H1 (cell line): ENCODE results near the gene FBN1. TPM values are rescaled to one million over a fixed set of nuclear protein-coding genes. Genes with fewer than 3 reads are reported as not detected.

Experiments used
- CTCF ChIA-PET: fragments of 300-600 bp; sonication (Branson Sonifier 250); formaldehyde crosslinking; loops from one replicate; lab custom pipeline; 2021; ENCODE audit not compliant: partially characterized antibody; lab: Charles Lee
- POLR2A ChIA-PET: fragments of 300-600 bp; sonication (Branson Sonifier 250); formaldehyde crosslinking; loops from one replicate; lab custom pipeline; 2021; ENCODE audit warnings: inconsistent platforms; ENCODE audit not compliant: partially characterized antibody; lab: Charles Lee
- DNase-seq, 2 experiments: peaks; one replicate each; pipeline versions ENCODE4 v3.0.0 to v3.0.0-alpha.2; 2010 to 2022; ENCODE audit warnings: low spot score in 2 of 2, low read depth in 1 of 2, mixed read lengths in 1 of 2
- FAIRE-seq: peaks from 2 replicates; lab custom pipeline; 2011; peaks lifted over from hg19 to GRCh38; lab: Jason Lieb, UNC
- H2AFZ ChIP-seq: 2 replicates; pipeline ENCODE4 v1.8.1; 2012; ENCODE audit warnings: low read length, inconsistent platforms
- H2AK5ac ChIP-seq: 2 replicates; pipeline ENCODE4 v1.6.1; 2013; ENCODE audit warnings: low read depth, low read length
- H2BK120ac ChIP-seq: replicated peaks from 2 replicates; pipeline ENCODE3; 2013; ENCODE audit warnings: low read depth, low read length, inconsistent platforms
- H2BK12ac ChIP-seq: 2 replicates; pipeline ENCODE4 v1.6.1; 2013; ENCODE audit warnings: low read depth, low read length
- H2BK15ac ChIP-seq: 2 replicates; pipeline ENCODE4 v1.6.1; 2013; ENCODE audit warnings: low read length
- H2BK20ac ChIP-seq: 2 replicates; pipeline ENCODE4 v1.6.1; 2013; ENCODE audit warnings: low read length
- H2BK5ac ChIP-seq: 2 replicates; pipeline ENCODE4 v1.6.1; 2013; ENCODE audit warnings: low read depth, low read length
- H3K14ac ChIP-seq: 2 replicates; pipeline ENCODE4 v1.6.1; 2013; ENCODE audit warnings: inconsistent platforms; ENCODE audit not compliant: insufficient read length
- H3K18ac ChIP-seq: 2 replicates; pipeline ENCODE4 v1.6.1; 2013; ENCODE audit warnings: low read length; ENCODE audit errors: extremely low read depth
- H3K23ac ChIP-seq: 2 replicates; pipeline ENCODE4 v1.6.1; 2013; ENCODE audit warnings: inconsistent platforms; ENCODE audit not compliant: insufficient read length
- H3K23me2 ChIP-seq: 2 replicates; pipeline ENCODE4 v1.6.1; 2013; ENCODE audit warnings: low read depth, low read length
- H3K27ac ChIP-seq: 2 replicates; pipeline ENCODE4 v1.6.1; 2011; ENCODE audit warnings: low read depth, low read length, inconsistent platforms
- H3K27me3 ChIP-seq, 4 experiments: replicated peaks in 1 of 4; 1 replicate in 1 of 4; 2 replicates in 3 of 4; pipeline versions ENCODE4 v1.6.1 to v1.8.1; 2011 to 2013; ENCODE audit warnings: low read length in 3 of 4, mild to moderate bottlenecking in 3 of 4, inconsistent platforms in 2 of 4, mixed read lengths in 2 of 4, moderate library complexity in 1 of 4; ENCODE audit not compliant: control insufficient read depth in 3 of 4, insufficient read depth in 3 of 4; ENCODE audit errors: extremely low read depth in 1 of 4
- H3K36me3 ChIP-seq, 4 experiments: 2 replicates each; pipeline versions ENCODE4 v1.6.1 to v1.8.1; 2011 to 2013; ENCODE audit warnings: mild to moderate bottlenecking in 4 of 4, low read length in 3 of 4, moderate library complexity in 2 of 4, control low read depth in 1 of 4, inconsistent platforms in 1 of 4; ENCODE audit not compliant: insufficient read depth in 4 of 4, control insufficient read depth in 2 of 4
- H3K4ac ChIP-seq: replicated peaks from 2 replicates; pipeline ENCODE3; 2013; ENCODE audit warnings: low read length, low read depth, mixed read lengths, inconsistent platforms; ENCODE audit not compliant: insufficient read length
- H3K4me1 ChIP-seq, 4 experiments: replicated peaks in 1 of 4; 1 replicate in 1 of 4; 2 replicates in 3 of 4; pipeline versions ENCODE4 v1.6.1 to v1.8.1; 2011 to 2013; ENCODE audit warnings: low read length in 3 of 4, inconsistent platforms in 2 of 4, mixed read lengths in 1 of 4; ENCODE audit not compliant: insufficient read depth in 4 of 4, control insufficient read depth in 3 of 4
- H3K4me2 ChIP-seq, 2 experiments: 2 replicates each; pipeline versions ENCODE4 v1.6.1 to v1.8.1; 2011 to 2013; ENCODE audit warnings: low read depth in 2 of 2, low read length in 2 of 2, control low read depth in 1 of 2, inconsistent platforms in 1 of 2, mild to moderate bottlenecking in 1 of 2; ENCODE audit not compliant: insufficient read depth in 1 of 2
- H3K4me3 ChIP-seq, 4 experiments: fragments of 200-600, 300-600 bp in 1 of 4; sonication (generic), shearing (Covaris generic), sonication (Bioruptor Twin) in 1 of 4; 2 replicates each; pipeline versions ENCODE4 v1.5.1 to v1.8.1; 2011 to 2016; ENCODE audit warnings: low read length in 4 of 4, low read depth in 3 of 4, control low read depth in 2 of 4, inconsistent platforms in 2 of 4, mild to moderate bottlenecking in 2 of 4, mixed read lengths in 1 of 4, moderate library complexity in 1 of 4; ENCODE audit not compliant: insufficient read depth in 2 of 4; ENCODE audit errors: extremely low read depth in 1 of 4
- H3K56ac ChIP-seq: replicated peaks from 2 replicates; pipeline ENCODE3; 2013; ENCODE audit warnings: low read depth, mild to moderate bottlenecking, mixed read lengths, low read length, inconsistent platforms; ENCODE audit not compliant: insufficient read length
- H3K79me1 ChIP-seq: 2 replicates; pipeline ENCODE4 v1.6.1; 2013; ENCODE audit warnings: low read depth, low read length, control low read depth
- H3K79me2 ChIP-seq, 2 experiments: 2 replicates each; pipeline versions ENCODE4 v1.6.1 to v1.8.1; 2012 to 2013; ENCODE audit warnings: low read length in 2 of 2, mild to moderate bottlenecking in 2 of 2, inconsistent platforms in 1 of 2; ENCODE audit not compliant: insufficient read depth in 2 of 2, control insufficient read depth in 1 of 2
- H3K9ac ChIP-seq, 4 experiments: replicated peaks in 1 of 4; 1 replicate in 1 of 4; 2 replicates in 3 of 4; pipeline versions ENCODE4 v1.6.1 to v1.8.1; 2011 to 2013; ENCODE audit warnings: low read depth in 3 of 4, low read length in 3 of 4, control low read depth in 2 of 4, mild to moderate bottlenecking in 2 of 4, moderate library complexity in 2 of 4, inconsistent platforms in 1 of 4; ENCODE audit errors: extremely low read depth in 1 of 4
- H3K9me3 ChIP-seq, 2 experiments: 2 replicates each; pipeline versions ENCODE4 v1.6.1 to v1.8.1; 2012 to 2013; ENCODE audit warnings: mild to moderate bottlenecking in 2 of 2, moderate library complexity in 2 of 2, control low read depth in 1 of 2, inconsistent platforms in 1 of 2, low read depth in 1 of 2, low read length in 1 of 2, mixed read lengths in 1 of 2; ENCODE audit not compliant: insufficient read depth in 2 of 2
- H4K20me1 ChIP-seq, 2 experiments: replicated peaks in 1 of 2; 2 replicates each; pipeline versions ENCODE3 to v1.8.1; 2011 to 2013; ENCODE audit warnings: inconsistent platforms in 2 of 2, low read length in 2 of 2, mild to moderate bottlenecking in 1 of 2; ENCODE audit not compliant: insufficient read depth in 2 of 2, control insufficient read depth in 1 of 2
- H4K5ac ChIP-seq: 2 replicates; pipeline ENCODE4 v1.6.1; 2013; ENCODE audit warnings: low read length, low read depth, mixed read lengths, inconsistent platforms; ENCODE audit not compliant: insufficient read length
- H4K8ac ChIP-seq: 2 replicates; pipeline ENCODE4 v1.8.0; 2013; ENCODE audit warnings: mild to moderate bottlenecking, moderate library complexity, low read length, inconsistent platforms; ENCODE audit not compliant: insufficient read depth; ENCODE audit errors: extremely low read depth
- H4K91ac ChIP-seq: replicated peaks from 2 replicates; pipeline ENCODE3; 2013; ENCODE audit warnings: low read length, mixed read lengths, inconsistent platforms; ENCODE audit not compliant: insufficient read length
- EGR1 ChIP-seq: IDR thresholded peaks from 2 replicates; pipeline ENCODE4 v1.6.1; 2011; ENCODE audit warnings: low read depth, low read length, borderline replicate concordance
- GTF2F1 ChIP-seq: IDR thresholded peaks from 2 replicates; pipeline ENCODE4 v1.6.1; 2012; ENCODE audit warnings: low read depth, low read length, improper control_type of control experiment, borderline replicate concordance
- MAFK ChIP-seq: IDR thresholded peaks from 2 replicates; pipeline ENCODE4 v1.6.1; 2012; ENCODE audit warnings: low read depth, mild to moderate bottlenecking, improper control_type of control experiment, low read length
- RAD21 ChIP-seq, 2 experiments: IDR thresholded peaks in 1 of 2; conservative IDR thresholded peaks in 1 of 2; 2 replicates each; pipeline ENCODE4 v1.6.1; 2011; ENCODE audit warnings: low read depth in 2 of 2, low read length in 2 of 2, improper control_type of control experiment in 1 of 2, inconsistent platforms in 1 of 2, mild to moderate bottlenecking in 1 of 2, moderate library complexity in 1 of 2
- RNF2 ChIP-seq: fragments of 200-900, 300-1000 bp; sonication (generic); IDR thresholded peaks from 2 replicates; pipeline ENCODE4 v1.7.1; 2016; ENCODE audit warnings: borderline replicate concordance, low read depth, mild to moderate bottlenecking, antibody characterized with exemption, low read length; ENCODE audit not compliant: poor library complexity, severe bottlenecking; ENCODE audit errors: missing control alignments
- SP1 ChIP-seq: IDR thresholded peaks from 2 replicates; pipeline ENCODE4 v1.6.1; 2011; ENCODE audit warnings: low read depth, low read length
- YY1 ChIP-seq: IDR thresholded peaks from 2 replicates; pipeline ENCODE4 v1.6.1; 2011; ENCODE audit warnings: low read depth, mild to moderate bottlenecking, low read length
- WGBS, 2 experiments: shearing (Covaris generic) in 1 of 2; methylation state at CpG; one replicate each; pipeline versions ENCODE4 v1.1.6 to v1.1.7; 2013 to 2015; ENCODE audit warnings: low lambda C conversion rate in 2 of 2, mixed read lengths in 2 of 2, inconsistent platforms in 1 of 2, low coverage in 1 of 2, missing lambda C conversion rate in 1 of 2; ENCODE audit not compliant: insufficient replicate concordance in 2 of 2, insufficient coverage in 1 of 2, insufficient read length in 1 of 2; ENCODE audit errors: extremely low coverage in 1 of 2, missing lambda C conversion rate in 1 of 2; 5-methylcytosine and 5-hydroxymethylcytosine counted together
- polyA plus RNA-seq, 7 experiments: library from polyadenylated mRNA; depleted of rRNA in 3 of 7; stranded (reverse) in 5 of 7; unstranded in 2 of 7; fragments of >200 nt in 5 of 7; fragments of 200-250 nt in 2 of 7; gene quantifications; 1 replicate in 5 of 7; 2 replicates in 1 of 7; 4 replicates in 1 of 7; pipeline versions ENCODE4 v1.2.1 to v1.2.3, GENCODE V29; 2011 to 2013; ENCODE audit warnings: missing spikeins in 2 of 7, mixed read lengths in 2 of 7
- total RNA-seq: library from RNA; stranded (reverse); fragmentation: NEBNext Ultra II Directional; extraction: Animal tissue kit (Norgen Biotek cat#: 25700); gene quantifications from 2 replicates; pipeline ENCODE4 v1.2.1, GENCODE V29; 2021
- TF ChIP-seq, protein P1 (sequence below): IDR thresholded peaks from 2 replicates; pipeline ENCODE4 v1.6.1; 2012; ENCODE audit warnings: inconsistent platforms

FBN1 gene
- total and polyA plus RNA-seq, 2 of the 8 experiments (the other 6 are each of a cell fraction or from before 2014, with no cell fraction given): 3.0 to 4.0 TPM

DNA sequence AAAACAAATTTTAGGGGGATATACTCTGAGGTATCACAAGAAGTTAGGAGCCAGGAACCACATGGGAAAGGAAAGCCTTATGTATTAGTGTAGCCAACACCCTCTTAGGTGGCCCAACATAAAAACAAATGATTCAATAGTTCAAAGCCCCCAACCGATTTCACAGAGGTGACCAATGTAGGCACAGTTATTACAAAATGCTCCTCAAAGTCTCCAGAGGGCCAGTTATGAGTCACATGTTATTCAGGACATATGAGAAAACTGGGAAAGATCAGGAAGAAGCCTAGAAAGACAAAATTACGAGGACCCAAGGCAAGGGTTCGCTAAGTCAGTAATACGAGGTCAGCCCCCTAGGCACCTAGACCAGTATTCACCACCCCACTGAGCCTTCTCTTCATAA, 29.9 kb upstream of the FBN1 start:
- Histone ChIP-seq H3K23ac (no peak overlapping the region), H4K5ac (no peak overlapping the region), H3K79me2 (no peaks in the 10 kb centered on the region), H3K27ac (no peak overlapping the region), H2BK12ac (no peak overlapping the region), H4K20me1 (no peaks in the 10 kb centered on the region), H2BK15ac (no peak overlapping the region), H3K14ac (no peak overlapping the region), H3K79me1 (no peaks in the 10 kb centered on the region), H3K4ac (no peak overlapping the region), H3K9ac (no peak overlapping the region), H3K4me3 (no peak overlapping the region), H4K8ac (no peak overlapping the region), H3K18ac (no peak overlapping the region), H4K91ac (no peak overlapping the region), H3K27me3 (no peaks in the 10 kb centered on the region), H2BK20ac (no peak overlapping the region), H2BK120ac (no peak overlapping the region), H2AFZ (no peak overlapping the region), H3K4me2 (no peak overlapping the region), H3K36me3 (no peaks in the 10 kb centered on the region), H3K23me2 (no peaks in the 10 kb centered on the region; the same call in 1 of the 2 replicates), H3K4me1 (no peaks in the 10 kb centered on the region), H2BK5ac (no peak overlapping the region), H3K9me3 (no peaks in the 10 kb centered on the region), H3K56ac (no peak overlapping the region), H2AK5ac (no peak overlapping the region)
- FAIRE-seq: no peak
- CTCF ChIA-PET: no interaction called here
- WGBS, 2 experiments: 91% methylated on average over 4 of the region's 4 CpGs; no CpG with 5 or more reads in 1 of the 2 experiments
- POLR2A ChIA-PET: no interaction called here
- no peak for DNase-seq
- TF ChIP-seq, protein P1, sequence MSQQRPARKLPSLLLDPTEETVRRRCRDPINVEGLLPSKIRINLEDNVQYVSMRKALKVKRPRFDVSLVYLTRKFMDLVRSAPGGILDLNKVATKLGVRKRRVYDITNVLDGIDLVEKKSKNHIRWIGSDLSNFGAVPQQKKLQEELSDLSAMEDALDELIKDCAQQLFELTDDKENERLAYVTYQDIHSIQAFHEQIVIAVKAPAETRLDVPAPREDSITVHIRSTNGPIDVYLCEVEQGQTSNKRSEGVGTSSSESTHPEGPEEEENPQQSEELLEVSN: no peak
- no peak for TF ChIP-seq YY1
- no peak for TF ChIP-seq RAD21 (IDR thresholded peaks at IDR 0.05 in 1 of 2, conservative IDR thresholded peaks at IDR 0.05 in 1 of 2; ENCODE audit: low read depth in 2 of 2, low read length in 2 of 2)
- TF ChIP-seq EGR1: no peak
- TF ChIP-seq RNF2: no peak
- TF ChIP-seq MAFK: no peak
- no peak for TF ChIP-seq GTF2F1
- TF ChIP-seq SP1: no peak
